Right kidney (tissue), 1 donor: ENCODE results near the gene ROR1.

Source experiments
- DNase-seq: peaks from one replicate; pipeline ENCODE4 v3.0.0-alpha.2; 2016

The ROR1 gene

DNA sequence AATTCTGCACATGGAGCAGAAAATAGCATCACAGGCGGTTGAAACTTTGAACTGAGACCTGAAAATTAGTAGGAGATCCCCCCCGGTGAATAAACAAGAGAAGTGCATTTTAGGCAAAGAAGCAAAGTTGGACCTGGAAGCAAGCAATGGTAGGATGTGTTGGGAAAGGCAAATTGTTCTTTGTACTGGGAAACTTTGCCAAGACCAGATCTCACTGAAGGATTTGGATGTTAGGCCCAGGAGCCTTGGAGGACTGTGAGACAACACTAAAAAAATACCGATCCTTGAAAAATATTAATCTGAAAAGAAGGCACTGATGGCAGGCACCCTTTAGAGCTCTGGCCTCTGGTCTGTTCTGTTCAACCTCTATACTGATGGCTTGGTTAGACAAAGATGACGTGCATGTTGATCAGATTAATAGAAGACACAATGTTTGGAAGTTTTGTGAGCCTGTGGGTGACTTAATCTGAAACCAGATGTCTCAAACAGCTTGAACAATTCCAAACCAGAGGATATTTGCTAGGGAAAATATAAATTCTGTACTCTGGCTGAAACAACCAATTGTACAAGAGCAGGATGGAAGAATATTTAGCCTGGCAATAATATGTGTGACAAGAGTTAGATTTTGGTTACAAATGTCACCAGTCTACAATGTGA lies 108.4 kb downstream of the ROR1 start:
- DNase-seq, result no peak

DNA sequence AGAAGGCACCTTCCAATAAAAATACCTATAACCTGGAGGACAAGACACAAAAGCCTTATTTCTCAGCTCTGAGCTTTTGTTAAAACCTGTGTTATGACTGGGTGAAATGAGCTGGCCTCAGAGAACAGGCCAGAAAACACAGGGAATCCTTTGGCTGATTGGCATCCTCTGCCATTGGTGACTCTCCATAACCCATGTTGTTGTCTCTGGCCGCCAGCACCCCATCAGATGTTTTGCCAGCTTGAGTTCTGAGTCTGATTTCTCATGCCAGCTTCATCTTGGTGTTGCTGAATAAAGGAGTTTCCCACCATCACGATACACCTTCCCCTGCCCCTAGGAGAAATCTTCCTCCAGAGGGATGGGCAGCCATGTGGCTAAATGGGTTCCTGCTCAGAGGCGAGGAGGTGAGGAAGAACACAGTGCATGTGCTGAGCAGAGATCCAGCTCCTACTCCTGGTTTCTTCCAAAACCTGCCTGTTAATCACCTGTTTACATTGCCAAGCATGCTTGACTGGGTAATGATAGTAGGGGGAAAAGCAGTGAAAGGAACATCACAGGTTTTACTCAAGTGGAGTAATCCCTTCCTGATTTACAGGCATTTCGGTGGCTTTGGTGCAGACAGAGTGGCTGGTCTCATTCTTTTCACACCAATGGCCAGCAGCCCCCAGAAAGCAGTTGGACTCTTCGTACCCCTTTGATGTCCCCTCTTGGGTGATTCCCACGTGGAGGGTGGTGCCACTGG lies 109.8 kb downstream of the ROR1 start:
- DNase-seq, result no peak

DNA sequence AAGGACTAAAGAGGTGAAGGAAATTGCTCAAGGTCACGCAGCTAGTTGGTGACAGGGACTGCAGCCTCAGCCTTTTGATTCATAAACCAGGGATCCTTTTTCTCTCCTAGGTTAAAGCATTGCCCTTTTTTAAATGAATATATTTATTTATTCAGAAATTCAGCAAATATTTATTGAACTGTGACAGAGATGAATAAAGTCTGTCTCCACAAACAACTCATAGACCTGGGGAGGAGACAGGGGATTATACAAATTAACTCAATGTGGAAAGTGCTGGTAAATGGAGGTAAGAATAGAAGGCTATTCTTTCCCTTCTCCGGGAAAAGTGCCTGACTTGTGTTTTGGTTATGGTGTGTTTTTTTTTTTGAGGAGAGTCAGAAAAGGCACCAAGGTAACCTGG lies 110.7 kb downstream of the ROR1 start:
- DNase-seq, result no peak

DNA sequence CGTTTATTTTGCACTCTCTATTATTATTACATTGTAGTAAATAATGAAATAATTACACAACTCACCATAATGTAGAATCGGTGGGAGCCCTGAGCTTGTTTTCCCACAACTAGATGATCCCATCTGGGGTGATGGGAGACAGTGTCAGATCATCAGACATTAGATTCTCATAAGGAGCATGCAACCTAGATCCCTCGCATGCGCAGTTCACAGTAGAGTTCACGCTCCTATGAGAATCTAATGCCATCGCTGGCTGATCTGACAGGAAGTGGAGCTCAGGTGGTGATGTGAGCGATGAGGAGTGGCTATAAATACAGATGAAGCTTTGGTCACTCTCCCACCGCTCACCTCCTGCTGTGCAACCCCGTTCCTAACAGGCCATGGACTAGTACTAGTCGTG lies 112.1 kb downstream of the ROR1 start:
- no peak for DNase-seq

DNA sequence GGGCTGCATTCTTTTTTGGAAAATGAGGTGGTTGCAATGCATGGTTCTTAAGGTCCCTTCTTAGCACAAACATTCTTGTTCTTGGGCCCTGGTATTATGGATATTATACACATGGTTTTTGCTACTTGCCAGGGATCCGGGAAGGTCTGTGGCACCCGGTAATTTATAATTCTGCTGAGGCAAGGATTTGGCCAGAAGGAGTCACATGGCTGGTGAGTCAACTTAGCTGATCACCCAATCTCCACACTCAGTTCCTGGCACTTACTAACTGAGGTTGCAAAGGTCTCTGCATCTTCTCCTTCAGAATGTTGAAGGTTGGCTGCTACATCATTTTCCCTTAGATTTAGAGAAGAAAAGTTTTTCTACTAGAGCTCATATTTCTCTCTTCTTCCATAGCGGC lies 112.5 kb downstream of the ROR1 start:
- DNase-seq, result no peak

DNA sequence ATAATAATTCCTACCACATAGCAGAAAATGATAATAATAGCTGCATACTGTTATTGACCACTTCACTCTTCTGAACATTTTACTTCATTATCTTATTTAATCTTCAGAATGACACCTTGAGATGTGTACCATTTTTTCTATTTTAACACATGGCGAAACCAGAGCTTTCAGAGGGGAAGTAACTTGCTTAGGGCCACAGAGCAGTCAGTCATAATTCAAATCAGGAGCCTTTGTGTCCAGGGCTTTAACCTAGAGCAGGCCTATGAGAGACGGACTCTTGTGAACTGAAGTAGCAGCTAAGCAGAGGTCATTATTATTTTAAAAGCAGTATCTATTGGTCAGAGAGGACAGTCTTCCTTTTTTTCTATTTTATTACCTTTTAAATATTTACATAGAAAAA lies 114.0 kb downstream of the ROR1 start:
- DNase-seq, result no peak

DNA sequence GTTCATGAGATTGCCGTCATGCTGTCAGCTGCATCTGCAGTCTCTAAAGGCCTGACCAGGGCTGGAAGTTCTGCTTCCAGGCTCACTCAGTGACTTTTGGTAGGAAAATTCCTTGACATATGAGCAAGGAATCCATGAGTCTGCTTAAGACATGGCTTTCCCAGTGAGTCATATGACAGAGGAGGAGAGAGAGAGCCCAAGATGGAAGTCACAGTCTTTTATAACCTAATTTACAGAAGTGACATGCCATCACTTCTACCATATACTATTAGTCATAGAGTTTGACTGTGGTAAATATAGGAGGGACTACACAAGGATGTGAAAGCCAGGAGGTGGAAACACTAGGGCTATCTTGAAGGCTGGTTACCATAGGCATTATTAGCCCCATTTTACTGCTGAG lies 115.2 kb downstream of the ROR1 start:
- no peak for DNase-seq

DNA sequence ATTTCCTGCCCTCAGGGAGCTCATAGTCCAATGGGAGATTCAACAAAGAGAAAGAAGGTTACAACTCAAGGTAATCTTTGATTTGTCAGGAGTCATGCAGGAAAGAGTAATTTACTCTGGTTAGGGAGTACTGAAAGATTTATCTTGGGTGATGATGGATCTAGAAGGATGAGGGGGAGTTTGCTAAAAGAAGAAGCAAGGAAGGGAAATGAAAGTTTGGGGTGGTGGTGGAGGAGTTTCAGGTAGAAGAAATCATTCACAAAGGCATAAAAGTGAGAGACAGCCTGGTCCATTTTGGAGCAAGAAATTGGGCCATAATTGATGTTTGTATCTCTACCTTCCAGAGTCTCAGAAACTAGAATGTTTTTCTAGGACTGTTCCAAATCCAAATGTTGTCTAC lies 116.7 kb downstream of the ROR1 start:
- no peak for DNase-seq

DNA sequence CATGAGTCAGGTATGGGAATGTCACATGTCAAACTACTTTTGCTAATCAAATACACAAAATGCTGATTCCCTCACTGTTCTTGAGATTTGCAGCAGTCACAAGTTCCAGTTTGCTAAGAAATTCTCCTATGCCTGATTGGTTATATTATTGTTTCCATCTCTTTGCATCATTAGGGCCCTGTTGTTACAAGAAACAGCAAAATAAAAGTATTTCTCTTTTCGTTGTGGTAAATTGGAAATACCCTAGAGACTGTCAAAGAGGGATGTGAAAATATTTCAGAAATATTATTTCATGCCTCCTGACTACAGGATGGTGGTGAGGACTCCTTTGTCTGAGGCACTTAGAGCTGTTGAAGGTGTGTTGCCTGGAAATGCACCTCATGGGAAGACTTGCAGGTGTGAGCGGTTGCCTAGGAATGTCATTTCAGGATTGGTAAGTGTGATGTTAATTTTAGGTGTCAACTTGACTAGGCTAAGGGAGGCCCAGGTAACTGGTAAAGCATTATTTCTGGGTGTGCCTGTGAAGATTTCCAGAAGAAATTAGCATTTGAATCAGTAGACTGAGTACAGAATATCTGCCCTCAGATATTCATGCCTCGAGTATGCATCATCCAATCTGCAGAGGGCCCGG lies 117.4 kb downstream of the ROR1 start:
- DNase-seq, result no peak

DNA sequence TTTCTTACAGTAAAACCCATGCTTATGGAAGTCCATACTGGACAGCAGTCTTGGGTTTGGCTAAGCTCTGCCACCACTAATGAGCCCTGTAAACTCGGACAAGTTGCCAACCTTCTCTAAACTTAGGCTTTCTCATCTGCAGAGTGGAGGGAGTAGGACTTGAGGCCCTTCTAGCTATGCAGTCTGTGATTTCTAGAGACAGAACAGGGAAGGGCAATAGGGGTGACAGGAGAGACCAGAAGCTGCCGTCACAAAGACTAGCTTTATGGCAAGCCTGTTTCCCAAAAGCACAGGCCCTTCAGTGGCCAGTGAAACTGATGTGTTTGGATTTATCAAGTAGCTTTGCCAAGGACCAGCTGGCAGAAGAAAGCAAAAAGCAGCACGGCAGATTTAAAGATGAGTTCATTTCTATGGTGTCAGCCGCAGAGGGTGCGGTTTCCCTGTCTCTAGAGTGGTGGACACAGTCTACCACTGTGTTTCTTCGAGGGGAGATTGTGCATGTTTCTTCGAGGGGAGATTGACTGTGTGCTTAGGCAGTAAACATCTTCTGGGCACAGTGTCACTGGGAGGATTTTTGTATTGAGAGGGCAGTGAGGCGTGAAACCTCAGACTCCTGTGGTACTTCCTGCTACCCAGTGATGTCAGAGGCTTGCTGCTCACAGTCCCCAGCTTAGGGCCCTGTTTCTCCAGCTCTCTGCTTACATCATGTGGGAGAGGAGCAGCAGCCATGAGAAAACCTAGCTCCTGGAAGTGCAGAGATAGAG lies 119.0 kb downstream of the ROR1 start:
- DNase-seq, result no peak

DNA sequence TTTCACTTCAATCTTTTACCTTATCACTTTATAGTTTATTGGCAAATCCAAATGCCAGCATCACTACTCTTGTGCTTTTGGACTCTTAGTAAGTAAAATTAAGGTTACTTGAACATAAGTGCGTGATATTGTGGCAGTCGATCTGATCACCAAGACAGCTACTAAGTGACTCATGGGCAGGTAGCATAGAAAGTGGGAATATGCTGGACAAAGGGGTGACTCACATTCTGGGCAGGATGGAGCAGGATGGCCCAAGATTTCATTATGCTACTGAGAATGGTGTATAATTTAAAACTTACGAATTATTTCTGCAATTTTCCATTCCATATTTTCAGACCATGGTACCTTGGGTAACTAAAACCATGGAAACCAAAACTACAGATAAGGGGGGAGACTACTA lies 120.2 kb downstream of the ROR1 start:
- DNase-seq, result no peak

DNA sequence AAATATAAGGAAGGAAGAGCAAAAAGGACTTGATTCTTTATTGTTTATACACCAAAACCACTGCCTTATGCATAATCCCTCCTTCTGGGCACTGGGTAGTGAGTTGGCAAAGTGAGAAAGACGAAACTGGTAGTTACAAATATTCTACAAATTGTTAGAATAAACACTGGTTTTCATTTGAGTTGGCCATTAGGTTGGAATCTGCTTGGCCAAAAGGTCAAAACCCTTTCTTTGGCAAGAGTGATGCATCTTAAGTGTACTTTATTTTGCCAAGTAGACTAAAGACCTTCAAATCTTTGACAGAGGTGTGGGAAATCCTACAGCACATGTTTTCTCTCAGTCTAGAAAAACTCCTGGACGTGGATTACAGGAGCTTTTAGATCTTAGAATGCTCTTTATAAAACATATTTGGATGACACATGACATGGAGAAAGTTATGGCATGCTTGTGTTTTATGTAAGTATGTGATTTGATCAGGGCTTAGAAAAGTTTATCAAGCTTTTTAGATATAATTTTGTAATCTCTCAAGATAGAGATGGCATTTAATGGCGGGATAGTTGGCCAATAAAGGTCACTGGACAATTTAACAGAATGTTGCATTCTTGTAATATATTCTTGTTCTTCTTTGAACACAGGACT lies 120.9 kb downstream of the ROR1 start:
- DNase-seq, result no peak

DNA sequence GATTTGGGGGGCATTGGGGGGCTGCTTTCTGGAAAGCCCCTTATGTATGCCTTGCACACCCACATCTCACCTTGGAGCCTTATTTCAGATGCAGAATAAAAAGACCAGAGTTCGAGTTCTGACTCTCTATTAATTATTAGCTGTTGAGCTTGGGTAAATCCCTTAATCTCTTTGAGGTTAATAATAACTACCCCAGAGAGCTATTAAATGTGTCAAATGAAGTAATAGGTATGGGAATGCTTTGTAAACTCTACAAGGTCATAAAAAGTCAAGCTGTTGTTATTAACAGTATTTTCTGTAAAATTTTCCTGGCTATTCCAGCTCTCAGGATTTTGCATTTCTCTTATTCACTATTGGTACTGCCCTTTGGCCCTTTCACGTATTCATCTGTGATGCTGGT lies 122.9 kb downstream of the ROR1 start:
- DNase-seq, result no peak

DNA sequence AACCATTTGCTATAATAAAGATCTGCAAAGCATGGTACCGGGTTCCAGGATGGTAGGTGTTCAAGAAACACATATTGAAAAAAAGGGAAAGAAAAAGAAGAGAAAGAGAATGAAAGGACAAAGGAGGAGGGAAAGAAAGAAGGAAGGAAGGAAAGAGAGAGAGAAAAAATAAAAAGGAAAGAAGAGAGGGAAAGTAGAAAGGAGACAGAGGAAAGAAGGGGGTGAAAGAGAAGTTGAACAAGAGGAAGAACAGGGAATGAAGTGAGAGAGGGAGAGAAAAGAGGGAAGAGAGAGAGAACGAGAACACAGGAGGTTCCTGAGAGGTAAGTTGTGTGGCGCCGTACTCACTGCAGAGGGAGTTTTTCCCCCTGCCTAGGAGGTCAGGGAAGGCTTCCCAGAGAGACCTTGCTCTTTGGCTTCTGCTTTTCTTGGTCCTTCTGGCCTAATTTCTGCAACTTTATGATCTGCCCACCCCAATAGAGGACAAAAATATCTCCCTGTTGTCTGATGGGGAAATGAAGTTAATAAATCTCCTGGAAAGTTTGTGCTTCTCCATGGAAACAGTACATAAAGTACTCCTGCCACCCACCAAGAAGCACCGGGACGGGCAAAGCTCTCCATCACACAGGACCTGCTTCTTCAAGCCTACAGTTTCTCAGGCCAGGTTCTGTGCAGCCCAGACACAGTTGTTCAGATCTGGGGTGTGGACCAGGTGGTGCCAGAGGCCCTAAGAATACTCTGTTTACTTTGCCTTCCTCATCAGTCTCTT lies 124.8 kb downstream of the ROR1 start:
- DNase-seq, result no peak

DNA sequence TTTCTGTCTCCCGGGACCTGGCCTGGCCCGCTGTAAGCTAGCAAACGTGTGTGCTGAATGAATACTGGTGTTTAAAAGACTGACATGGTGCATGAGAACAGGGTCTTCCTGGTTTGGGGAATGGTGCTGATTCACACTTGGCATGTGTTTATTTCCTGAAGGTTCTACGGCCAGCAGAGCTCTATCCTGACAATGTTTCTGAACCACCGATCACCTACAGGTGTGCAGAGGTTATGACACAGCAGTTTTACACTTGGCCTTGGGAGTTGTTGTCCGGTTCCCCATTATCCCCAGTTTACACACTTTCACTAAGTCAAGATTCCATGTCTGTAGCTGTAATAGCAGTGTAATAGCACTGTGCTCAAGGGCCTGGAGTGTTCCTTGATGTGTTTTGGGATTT lies 127.3 kb downstream of the ROR1 start:
- DNase-seq, result no peak

DNA sequence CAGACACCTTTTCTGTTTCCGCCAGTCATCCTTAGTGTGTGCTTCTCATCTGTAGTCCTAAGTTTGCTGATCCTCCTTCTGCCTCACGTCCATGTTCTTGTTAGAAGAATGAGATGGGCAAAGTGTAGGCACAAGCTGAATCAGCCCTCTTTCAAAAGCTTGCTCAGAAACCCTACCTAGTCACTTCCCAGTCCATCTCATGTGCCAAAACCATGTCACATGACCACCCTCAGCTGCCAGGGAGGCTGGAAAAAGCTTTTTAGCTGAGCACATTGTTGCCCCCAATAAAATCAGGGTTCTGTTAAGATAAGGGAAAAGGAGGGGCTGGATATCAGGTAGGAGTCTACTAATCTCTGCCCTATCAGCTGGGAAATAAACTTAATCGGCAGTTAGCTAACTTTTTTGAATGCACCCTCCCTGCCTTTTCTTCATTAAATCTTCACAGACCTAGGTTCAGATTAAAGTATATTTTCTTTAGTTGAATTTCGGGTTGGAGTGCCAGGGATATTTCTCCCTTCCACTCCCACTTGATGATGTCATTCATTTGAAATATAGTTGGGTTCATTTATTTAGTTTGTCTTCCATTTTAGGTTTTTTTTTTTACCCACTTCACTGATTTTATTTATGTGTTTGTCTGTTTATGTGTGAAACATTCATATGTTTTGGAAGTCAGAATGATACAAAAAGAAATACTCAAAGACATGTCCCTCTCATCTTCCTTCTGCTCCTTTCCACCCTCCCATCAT lies 129.2 kb downstream of the ROR1 start:
- no peak for DNase-seq

DNA sequence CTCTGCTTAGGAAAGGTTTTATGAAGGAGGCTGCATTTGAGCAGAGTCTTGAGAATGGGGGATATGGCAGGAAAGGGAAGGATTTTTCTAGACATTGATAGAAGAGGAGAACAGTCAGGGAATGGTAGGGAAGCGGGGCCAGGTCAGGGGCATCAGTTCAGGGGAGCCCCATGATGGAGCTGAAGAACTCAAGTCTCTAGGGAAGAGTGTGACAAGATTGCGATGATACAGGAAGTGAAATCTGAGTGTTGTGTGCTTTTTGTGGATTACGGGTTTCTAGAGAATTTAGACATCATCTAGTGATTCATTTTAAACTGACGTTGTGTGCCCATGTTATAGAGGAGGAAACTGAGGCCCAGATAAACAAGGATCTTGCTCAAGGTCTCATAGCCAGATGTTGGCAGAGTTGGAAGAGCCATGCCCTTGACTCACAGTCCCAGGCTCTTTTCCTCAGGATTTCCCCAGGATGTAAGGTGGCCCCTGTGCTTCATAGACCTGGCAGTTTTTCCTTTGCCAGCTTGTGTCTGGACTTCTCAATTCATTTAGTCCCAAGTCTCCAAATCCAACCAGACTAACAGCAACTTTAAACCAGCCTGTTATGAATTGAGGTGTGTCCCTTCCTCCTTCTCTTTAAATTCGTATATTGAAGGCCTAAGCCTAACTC lies 130.3 kb downstream of the ROR1 start:
- no peak for DNase-seq

DNA sequence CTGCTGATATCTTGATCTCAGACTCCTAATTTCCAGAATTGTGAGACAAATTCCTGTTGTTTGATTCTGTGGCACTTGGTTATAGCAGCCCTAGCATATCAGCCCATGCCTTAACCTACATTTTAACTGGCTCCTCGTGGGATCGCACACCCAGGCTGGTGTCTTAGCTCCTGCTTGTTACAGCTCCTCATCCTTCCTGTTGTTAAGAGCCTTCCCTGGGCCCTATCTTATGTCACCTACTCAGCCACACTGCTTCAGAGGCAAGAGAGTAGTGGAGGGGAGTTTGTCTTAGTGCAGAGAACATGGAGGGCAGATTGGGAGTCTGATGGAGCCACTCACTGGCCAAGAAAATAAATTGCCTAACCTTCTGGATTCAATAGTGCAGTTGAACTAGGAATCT lies 131.0 kb downstream of the ROR1 start:
- DNase-seq, result no peak

DNA sequence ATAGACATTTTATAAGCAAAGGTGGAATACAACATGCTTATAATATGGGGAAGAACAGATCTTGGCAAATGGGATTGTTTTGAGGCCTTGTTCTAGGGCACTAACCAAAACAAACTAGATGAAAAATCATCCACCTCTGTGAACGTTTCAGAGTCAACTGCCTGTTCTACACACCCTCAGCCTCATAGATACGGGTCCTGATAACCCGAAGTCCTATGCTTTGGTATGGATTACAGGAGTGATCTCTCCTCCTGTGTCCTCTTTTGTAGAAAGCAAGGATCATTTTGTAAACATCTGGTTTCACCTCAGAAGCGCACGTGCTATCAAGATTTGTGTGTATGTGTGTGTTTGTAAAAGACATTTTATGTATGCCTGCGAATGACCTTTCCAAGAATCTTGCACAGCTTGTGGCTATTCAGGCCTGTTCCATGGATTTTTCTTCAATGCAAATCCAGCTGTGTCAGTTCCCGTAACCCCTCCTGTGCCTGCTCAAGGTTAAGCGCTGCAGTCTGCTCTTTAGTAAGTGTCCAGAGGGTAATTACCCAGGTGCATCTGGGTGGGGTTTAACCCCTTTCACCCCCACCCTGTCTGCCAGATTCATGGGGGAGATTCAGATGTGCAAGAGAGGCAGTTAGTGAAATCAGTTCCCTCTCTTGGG lies 132.4 kb downstream of the ROR1 start:
- DNase-seq, result no peak

DNA sequence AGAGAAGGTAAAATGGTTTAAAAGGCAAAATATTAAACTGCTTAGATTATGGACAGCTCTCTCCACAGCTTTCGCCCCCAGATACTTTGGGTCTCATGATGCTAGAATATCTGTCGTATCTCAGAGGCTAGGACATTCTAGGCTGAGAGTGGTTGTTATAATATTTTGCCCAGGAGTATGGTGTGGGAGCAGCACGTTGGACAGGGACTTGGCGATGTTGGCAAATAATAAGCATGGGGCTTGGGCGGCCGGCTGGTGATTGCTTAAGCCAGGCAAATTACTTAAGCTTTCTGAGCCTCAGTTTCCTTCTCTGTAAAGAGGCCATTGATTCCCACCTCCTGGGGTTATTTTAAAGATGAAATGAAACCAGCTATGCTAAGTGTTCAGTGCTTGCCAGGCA lies 133.2 kb downstream of the ROR1 start:
- no peak for DNase-seq
